ENCODE data around the gene OPRL1.

DNA sequence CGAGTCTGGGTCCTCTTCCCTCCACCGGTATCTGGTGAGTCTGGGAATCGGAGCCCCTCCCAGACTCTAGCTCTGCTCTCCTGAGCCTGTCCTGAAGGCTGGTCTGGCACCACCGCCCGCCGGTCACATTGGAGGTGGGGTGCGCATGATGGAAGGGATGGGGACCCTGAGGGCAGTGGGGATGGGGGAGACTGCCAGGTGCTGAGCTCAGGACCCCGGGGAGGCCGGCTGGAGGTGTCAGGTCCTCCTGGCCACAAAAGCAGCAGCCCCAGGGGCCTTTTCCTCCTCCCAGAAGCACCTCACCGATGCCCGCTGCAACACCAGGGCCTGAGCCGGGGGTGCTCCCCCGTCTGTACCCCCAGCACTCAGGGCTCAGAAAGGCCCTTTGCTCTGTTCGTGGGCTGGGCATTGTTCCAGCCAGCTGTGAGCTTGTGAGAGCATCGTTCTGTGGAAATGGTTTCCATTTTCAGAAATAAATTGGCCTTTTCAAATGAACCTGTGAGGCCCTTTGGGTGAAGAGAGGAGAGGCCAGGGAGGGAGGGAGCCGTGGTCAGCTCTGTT, 30.0 kb downstream of the OPRL1 start:
- TF ChIP-seq, protein P1, sequence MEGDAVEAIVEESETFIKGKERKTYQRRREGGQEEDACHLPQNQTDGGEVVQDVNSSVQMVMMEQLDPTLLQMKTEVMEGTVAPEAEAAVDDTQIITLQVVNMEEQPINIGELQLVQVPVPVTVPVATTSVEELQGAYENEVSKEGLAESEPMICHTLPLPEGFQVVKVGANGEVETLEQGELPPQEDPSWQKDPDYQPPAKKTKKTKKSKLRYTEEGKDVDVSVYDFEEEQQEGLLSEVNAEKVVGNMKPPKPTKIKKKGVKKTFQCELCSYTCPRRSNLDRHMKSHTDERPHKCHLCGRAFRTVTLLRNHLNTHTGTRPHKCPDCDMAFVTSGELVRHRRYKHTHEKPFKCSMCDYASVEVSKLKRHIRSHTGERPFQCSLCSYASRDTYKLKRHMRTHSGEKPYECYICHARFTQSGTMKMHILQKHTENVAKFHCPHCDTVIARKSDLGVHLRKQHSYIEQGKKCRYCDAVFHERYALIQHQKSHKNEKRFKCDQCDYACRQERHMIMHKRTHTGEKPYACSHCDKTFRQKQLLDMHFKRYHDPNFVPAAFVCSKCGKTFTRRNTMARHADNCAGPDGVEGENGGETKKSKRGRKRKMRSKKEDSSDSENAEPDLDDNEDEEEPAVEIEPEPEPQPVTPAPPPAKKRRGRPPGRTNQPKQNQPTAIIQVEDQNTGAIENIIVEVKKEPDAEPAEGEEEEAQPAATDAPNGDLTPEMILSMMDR (conservative IDR thresholded peaks at IDR 0.05 in 1 of 2, IDR thresholded peaks at IDR 0.05 in 1 of 2; ENCODE audit: extremely low read depth in 1 of 2, insufficient read depth in 1 of 2, low read depth in 1 of 2, low read length in 2 of 2), result no peak
- TF ChIP-seq EZH2 (IDR thresholded peaks at IDR 0.05; ENCODE audit: borderline replicate concordance, low read length), result no peak
